Astrocyte of the spinal cord (primary cell): Measurements from ENCODE around the gene TCFL5.

Source experiments
- DNase-seq: peaks from one replicate; pipeline ENCODE4 v3.0.0; 2011; ENCODE audit warnings: low read depth, low spot score
- H3K4me3 ChIP-seq: 2 replicates; pipeline ENCODE4 v1.5.1; 2011; ENCODE audit warnings: low read depth, mild to moderate bottlenecking, low read length, moderate library complexity
- CTCF ChIP-seq: IDR thresholded peaks from 2 replicates; pipeline ENCODE4 v1.5.1; 2012; ENCODE audit warnings: low read depth, mild to moderate bottlenecking, low read length, inconsistent platforms
- in situ Hi-C: cut with HindIII; loops from 2 replicates; pipeline ENCODE4 v1.10.0; 2017; ENCODE audit warnings: low sequenced_read_pairs

Gene TCFL5

GRCh38 chr20:62826646-62827310, 34.8 kb downstream of the TCFL5 start:
- DNase-seq, result no peak
- in situ Hi-C loops, result no loop called here
- TF ChIP-seq CTCF, result no peak
- no peak overlapping the region for H3K4me3 ChIP-seq

- DNase-seq, result no peak
- in situ Hi-C loops, result no loop called here
Measured at GRCh38 chr20:62825986-62826645, 35.5 kb downstream of the TCFL5 start.

GRCh38 chr20:62825333-62825985, 36.2 kb downstream of the TCFL5 start:
- TF ChIP-seq CTCF, result no peak
- H3K4me3 ChIP-seq, result no peak overlapping the region
- in situ Hi-C loops, result no loop called here
- no peak for DNase-seq

More at GRCh38 chr20:62825986-62826645, 35.5 kb downstream of the TCFL5 start:
- no peak overlapping the region for H3K4me3 ChIP-seq
- no peak for TF ChIP-seq CTCF

GRCh38 chr20:62824476-62825332, 36.9 kb downstream of the TCFL5 start:
- peak; percentile 25 for DNase-seq
- H3K4me3 ChIP-seq, result no peak overlapping the region
- TF ChIP-seq CTCF, result no peak

GRCh38 chr20:62823688-62824475, 37.7 kb downstream of the TCFL5 start:
- DNase-seq, result no peak
- no peak overlapping the region for H3K4me3 ChIP-seq
- in situ Hi-C loops, result no loop called here
- no peak for TF ChIP-seq CTCF

More at GRCh38 chr20:62824476-62825332, 36.9 kb downstream of the TCFL5 start:
- in situ Hi-C loops, result no loop called here
